Measurements from ENCODE around the gene PEX14.

PEX14 gene

DNA sequence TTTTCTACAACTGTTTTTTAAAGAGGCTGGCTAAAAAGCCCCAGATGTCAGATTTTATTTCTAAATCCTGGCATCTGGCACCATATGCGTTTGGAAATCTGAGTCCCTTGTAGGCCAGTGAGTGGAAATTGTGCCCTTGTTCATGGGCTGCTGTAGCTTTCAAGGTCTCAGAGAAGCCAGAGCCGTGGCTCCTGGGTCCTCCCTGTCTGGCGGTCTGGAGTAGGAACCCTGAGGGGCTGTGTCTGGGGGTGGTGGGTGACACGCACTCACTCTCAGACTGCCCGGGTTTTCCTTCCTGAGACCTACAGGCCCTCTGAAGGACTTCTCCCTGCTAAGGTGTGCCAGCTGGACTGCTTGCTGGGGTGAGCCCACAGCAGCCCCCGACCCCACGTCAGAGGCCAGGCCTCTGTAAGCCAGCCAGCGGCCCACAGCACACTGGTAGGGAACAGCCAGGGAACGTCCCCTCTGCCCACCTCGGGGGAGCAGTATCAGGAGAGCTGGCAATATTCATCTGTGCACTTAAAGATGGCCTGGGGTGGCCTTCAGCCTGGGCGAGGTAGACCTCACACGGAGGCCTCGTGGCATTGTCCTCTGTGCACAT, 151.5 kb downstream of the PEX14 start:
- no peak for TF ChIP-seq CSDC2 (CRISPR knock-in tag; IDR thresholded peaks at IDR 0.05)
- no peak for TF ChIP-seq TOX (CRISPR knock-in tag; IDR thresholded peaks at IDR 0.05; ENCODE audit: borderline replicate concordance)
- TF ChIP-seq ZNF565 (CRISPR knock-in tag; conservative IDR thresholded peaks at IDR 0.05; ENCODE audit: low read depth), result no peak
- no peak for TF ChIP-seq TCF4 (CRISPR knock-in tag; IDR thresholded peaks at IDR 0.05; ENCODE audit: borderline replicate concordance)
- no peak for TF ChIP-seq ESRRG (CRISPR knock-in tag; IDR thresholded peaks at IDR 0.05)
- TF ChIP-seq ZNF8 (CRISPR knock-in tag; IDR thresholded peaks at IDR 0.05), result no peak
- no peak for TF ChIP-seq ARNTL (CRISPR knock-in tag; IDR thresholded peaks at IDR 0.05; ENCODE audit: borderline replicate concordance, low read depth)
- no peak for TF ChIP-seq ZFP3 (CRISPR knock-in tag; IDR thresholded peaks at IDR 0.05)
- no peak for TF ChIP-seq GLIS3 (CRISPR knock-in tag; IDR thresholded peaks at IDR 0.05)
- TF ChIP-seq BACH2 (CRISPR knock-in tag; IDR thresholded peaks at IDR 0.05; ENCODE audit: borderline replicate concordance), result no peak
- TF ChIP-seq, protein P1, sequence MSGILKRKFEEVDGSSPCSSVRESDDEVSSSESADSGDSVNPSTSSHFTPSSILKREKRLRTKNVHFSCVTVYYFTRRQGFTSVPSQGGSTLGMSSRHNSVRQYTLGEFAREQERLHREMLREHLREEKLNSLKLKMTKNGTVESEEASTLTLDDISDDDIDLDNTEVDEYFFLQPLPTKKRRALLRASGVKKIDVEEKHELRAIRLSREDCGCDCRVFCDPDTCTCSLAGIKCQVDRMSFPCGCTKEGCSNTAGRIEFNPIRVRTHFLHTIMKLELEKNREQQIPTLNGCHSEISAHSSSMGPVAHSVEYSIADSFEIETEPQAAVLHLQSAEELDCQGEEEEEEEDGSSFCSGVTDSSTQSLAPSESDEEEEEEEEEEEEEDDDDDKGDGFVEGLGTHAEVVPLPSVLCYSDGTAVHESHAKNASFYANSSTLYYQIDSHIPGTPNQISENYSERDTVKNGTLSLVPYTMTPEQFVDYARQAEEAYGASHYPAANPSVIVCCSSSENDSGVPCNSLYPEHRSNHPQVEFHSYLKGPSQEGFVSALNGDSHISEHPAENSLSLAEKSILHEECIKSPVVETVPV (CRISPR knock-in tag; IDR thresholded peaks at IDR 0.05), result no peak
- TF ChIP-seq ZNF70 (CRISPR knock-in tag; IDR thresholded peaks at IDR 0.05), result no peak
- TF ChIP-seq ZC3H10 (CRISPR knock-in tag; IDR thresholded peaks at IDR 0.05), result no peak
- TF ChIP-seq ZFP30 (CRISPR knock-in tag; IDR thresholded peaks at IDR 0.05), result no peak
- TF ChIP-seq, protein P2, sequence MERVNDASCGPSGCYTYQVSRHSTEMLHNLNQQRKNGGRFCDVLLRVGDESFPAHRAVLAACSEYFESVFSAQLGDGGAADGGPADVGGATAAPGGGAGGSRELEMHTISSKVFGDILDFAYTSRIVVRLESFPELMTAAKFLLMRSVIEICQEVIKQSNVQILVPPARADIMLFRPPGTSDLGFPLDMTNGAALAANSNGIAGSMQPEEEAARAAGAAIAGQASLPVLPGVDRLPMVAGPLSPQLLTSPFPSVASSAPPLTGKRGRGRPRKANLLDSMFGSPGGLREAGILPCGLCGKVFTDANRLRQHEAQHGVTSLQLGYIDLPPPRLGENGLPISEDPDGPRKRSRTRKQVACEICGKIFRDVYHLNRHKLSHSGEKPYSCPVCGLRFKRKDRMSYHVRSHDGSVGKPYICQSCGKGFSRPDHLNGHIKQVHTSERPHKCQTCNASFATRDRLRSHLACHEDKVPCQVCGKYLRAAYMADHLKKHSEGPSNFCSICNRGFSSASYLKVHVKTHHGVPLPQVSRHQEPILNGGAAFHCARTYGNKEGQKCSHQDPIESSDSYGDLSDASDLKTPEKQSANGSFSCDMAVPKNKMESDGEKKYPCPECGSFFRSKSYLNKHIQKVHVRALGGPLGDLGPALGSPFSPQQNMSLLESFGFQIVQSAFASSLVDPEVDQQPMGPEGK (CRISPR knock-in tag; IDR thresholded peaks at IDR 0.05; ENCODE audit: borderline replicate concordance), result no peak
- TF ChIP-seq OSR1 (CRISPR knock-in tag; IDR thresholded peaks at IDR 0.05), result no peak
- TF ChIP-seq PPARA (CRISPR knock-in tag; IDR thresholded peaks at IDR 0.05; ENCODE audit: borderline replicate concordance), result no peak

DNA sequence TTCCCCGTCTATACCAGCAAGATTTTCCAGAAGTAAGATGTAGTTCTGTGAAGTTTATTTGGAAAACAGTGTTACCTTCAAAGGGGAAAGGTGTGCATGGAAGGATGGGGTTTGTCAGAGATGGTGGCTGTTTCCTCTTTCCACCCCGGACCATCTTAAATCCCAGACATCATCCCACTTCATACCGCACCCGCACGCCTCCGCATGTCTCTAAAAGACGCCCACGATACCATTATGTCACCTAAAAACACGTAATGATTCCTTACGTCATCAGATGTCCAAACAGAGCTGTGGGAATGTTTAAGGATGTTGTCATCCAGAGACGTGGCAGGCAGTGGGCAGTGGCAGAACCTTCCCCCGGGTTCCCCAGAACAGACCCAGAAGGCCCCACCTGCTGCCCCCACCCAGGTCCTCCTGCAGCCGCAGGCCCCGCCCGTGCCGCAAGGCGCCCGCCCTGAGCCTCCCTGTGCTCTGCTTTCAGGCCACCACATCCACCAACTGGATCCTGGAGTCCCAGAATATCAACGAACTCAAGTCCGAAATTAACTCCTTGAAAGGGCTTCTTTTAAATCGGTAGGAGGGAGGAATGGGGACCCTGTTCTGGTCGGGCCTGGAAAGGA, 152.2 kb downstream of the PEX14 start:
- TF ChIP-seq, protein P3, sequence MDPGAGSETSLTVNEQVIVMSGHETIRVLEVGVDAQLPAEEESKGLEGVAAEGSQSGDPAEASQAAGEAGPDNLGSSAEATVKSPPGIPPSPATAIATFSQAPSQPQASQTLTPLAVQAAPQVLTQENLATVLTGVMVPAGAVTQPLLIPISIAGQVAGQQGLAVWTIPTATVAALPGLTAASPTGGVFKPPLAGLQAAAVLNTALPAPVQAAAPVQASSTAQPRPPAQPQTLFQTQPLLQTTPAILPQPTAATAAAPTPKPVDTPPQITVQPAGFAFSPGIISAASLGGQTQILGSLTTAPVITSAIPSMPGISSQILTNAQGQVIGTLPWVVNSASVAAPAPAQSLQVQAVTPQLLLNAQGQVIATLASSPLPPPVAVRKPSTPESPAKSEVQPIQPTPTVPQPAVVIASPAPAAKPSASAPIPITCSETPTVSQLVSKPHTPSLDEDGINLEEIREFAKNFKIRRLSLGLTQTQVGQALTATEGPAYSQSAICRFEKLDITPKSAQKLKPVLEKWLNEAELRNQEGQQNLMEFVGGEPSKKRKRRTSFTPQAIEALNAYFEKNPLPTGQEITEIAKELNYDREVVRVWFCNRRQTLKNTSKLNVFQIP (CRISPR knock-in tag; IDR thresholded peaks at IDR 0.05; ENCODE audit: borderline replicate concordance, low read depth), result no peak
- TF ChIP-seq, protein P4, sequence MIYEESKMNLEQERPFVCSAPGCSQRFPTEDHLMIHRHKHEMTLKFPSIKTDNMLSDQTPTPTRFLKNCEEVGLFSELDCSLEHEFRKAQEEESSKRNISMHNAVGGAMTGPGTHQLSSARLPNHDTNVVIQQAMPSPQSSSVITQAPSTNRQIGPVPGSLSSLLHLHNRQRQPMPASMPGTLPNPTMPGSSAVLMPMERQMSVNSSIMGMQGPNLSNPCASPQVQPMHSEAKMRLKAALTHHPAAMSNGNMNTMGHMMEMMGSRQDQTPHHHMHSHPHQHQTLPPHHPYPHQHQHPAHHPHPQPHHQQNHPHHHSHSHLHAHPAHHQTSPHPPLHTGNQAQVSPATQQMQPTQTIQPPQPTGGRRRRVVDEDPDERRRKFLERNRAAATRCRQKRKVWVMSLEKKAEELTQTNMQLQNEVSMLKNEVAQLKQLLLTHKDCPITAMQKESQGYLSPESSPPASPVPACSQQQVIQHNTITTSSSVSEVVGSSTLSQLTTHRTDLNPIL (CRISPR knock-in tag; IDR thresholded peaks at IDR 0.05; ENCODE audit: low read depth), result no peak
- TF ChIP-seq, protein P1 (CRISPR knock-in tag; IDR thresholded peaks at IDR 0.05), result no peak
- TF ChIP-seq ZFP30 (CRISPR knock-in tag; IDR thresholded peaks at IDR 0.05) (no peak), TOX (CRISPR knock-in tag; IDR thresholded peaks at IDR 0.05; ENCODE audit: borderline replicate concordance) (no peak), PPARA (CRISPR knock-in tag; IDR thresholded peaks at IDR 0.05; ENCODE audit: borderline replicate concordance) (no peak), TCF4 (CRISPR knock-in tag; IDR thresholded peaks at IDR 0.05; ENCODE audit: borderline replicate concordance) (no peak), ZNF565 (CRISPR knock-in tag; conservative IDR thresholded peaks at IDR 0.05; ENCODE audit: low read depth) (no peak), CSDC2 (CRISPR knock-in tag; IDR thresholded peaks at IDR 0.05) (no peak), ESRRG (CRISPR knock-in tag; IDR thresholded peaks at IDR 0.05) (no peak), RARB (CRISPR knock-in tag; IDR thresholded peaks at IDR 0.05) (no peak), ZNF8 (CRISPR knock-in tag; IDR thresholded peaks at IDR 0.05) (no peak), OSR1 (CRISPR knock-in tag; IDR thresholded peaks at IDR 0.05) (no peak), ZNF70 (CRISPR knock-in tag; IDR thresholded peaks at IDR 0.05) (no peak), ZC3H10 (CRISPR knock-in tag; IDR thresholded peaks at IDR 0.05) (no peak), ZFP3 (CRISPR knock-in tag; IDR thresholded peaks at IDR 0.05) (no peak), GLIS3 (CRISPR knock-in tag; IDR thresholded peaks at IDR 0.05) (no peak)
- TF ChIP-seq, protein P2 (CRISPR knock-in tag; IDR thresholded peaks at IDR 0.05; ENCODE audit: borderline replicate concordance), result no peak
- TF ChIP-seq, protein P5, sequence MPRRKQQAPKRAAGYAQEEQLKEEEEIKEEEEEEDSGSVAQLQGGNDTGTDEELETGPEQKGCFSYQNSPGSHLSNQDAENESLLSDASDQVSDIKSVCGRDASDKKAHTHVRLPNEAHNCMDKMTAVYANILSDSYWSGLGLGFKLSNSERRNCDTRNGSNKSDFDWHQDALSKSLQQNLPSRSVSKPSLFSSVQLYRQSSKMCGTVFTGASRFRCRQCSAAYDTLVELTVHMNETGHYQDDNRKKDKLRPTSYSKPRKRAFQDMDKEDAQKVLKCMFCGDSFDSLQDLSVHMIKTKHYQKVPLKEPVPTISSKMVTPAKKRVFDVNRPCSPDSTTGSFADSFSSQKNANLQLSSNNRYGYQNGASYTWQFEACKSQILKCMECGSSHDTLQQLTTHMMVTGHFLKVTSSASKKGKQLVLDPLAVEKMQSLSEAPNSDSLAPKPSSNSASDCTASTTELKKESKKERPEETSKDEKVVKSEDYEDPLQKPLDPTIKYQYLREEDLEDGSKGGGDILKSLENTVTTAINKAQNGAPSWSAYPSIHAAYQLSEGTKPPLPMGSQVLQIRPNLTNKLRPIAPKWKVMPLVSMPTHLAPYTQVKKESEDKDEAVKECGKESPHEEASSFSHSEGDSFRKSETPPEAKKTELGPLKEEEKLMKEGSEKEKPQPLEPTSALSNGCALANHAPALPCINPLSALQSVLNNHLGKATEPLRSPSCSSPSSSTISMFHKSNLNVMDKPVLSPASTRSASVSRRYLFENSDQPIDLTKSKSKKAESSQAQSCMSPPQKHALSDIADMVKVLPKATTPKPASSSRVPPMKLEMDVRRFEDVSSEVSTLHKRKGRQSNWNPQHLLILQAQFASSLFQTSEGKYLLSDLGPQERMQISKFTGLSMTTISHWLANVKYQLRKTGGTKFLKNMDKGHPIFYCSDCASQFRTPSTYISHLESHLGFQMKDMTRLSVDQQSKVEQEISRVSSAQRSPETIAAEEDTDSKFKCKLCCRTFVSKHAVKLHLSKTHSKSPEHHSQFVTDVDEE (CRISPR knock-in tag; IDR thresholded peaks at IDR 0.05), result no peak
- no peak for ATAC-seq

More for the DNA sequence above, 151.5 kb downstream of the PEX14 start:
- ATAC-seq, result no peak; the same call in 2 of the 3 replicates

All from SK-N-SH treated with all-trans-retinoic acid at 6 μM for 48 hours (cell line).